A673 (cell line): ENCODE results near the gene MAP7D3. TPM values are rescaled to one million over a fixed set of nuclear protein-coding genes. Genes with fewer than 3 reads are reported as not detected.

Experiments used
- BruUV-seq: library from RNA; stranded (reverse); fragments of 400-500 nt; replicated peaks from 2 replicates; lab custom pipeline; 2021; lab: Mats Ljungman, UMichigan
- CTCF ChIA-PET: fragments of 300-600 bp; sonication (Branson Sonifier 250); formaldehyde crosslinking; loops from one replicate; lab custom pipeline; 2022; ENCODE audit warnings: antibody characterized with exemption; lab: Charles Lee
- POLR2A ChIA-PET: fragments of 300-600 bp; sonication (Branson Sonifier 250); formaldehyde crosslinking; loops from one replicate; lab custom pipeline; 2022; ENCODE audit warnings: antibody characterized with exemption; ENCODE audit not compliant: low non-redundant PET; lab: Charles Lee
- DNase-seq: peaks from one replicate; pipeline ENCODE4 v3.0.0-alpha.2; 2015; ENCODE audit warnings: low spot score
- H3K27ac ChIP-seq: fragments of 200-600 bp; sonication (generic); 2 replicates; pipeline ENCODE4 v1.5.1; 2016; ENCODE audit warnings: mixed run types, low read depth, mild to moderate bottlenecking, mixed read lengths, antibody characterized with exemption, low read length; ENCODE audit not compliant: poor library complexity, severe bottlenecking
- H3K27me3 ChIP-seq: fragments of 200-600 bp; sonication (generic); replicated peaks from 2 replicates; pipeline ENCODE4 v1.6.1; 2017; ENCODE audit warnings: mixed run types, low read depth, mild to moderate bottlenecking, mixed read lengths, antibody characterized with exemption, low read length; ENCODE audit not compliant: insufficient read depth, poor library complexity
- H3K36me3 ChIP-seq: fragments of 200-600 bp; sonication (generic); 2 replicates; pipeline ENCODE4 v1.6.1; 2016; ENCODE audit warnings: mixed run types, mild to moderate bottlenecking, mixed read lengths, antibody characterized with exemption, low read length; ENCODE audit not compliant: insufficient read depth, poor library complexity, severe bottlenecking
- H3K4me1 ChIP-seq: fragments of 200-600 bp; sonication (generic); 2 replicates; pipeline ENCODE4 v1.6.1; 2017; ENCODE audit warnings: mixed run types, mild to moderate bottlenecking, mixed read lengths, antibody characterized with exemption, low read length; ENCODE audit not compliant: insufficient read depth, poor library complexity, severe bottlenecking
- H3K4me3 ChIP-seq: fragments of 200-600 bp; sonication (generic); 2 replicates; pipeline ENCODE4 v1.5.1; 2016; ENCODE audit warnings: low read depth, mixed run types, mild to moderate bottlenecking, mixed read lengths, low read length; ENCODE audit not compliant: poor library complexity, severe bottlenecking
- H3K9me3 ChIP-seq: fragments of 200-600 bp; sonication (generic); 2 replicates; pipeline ENCODE4 v1.6.1; 2016; ENCODE audit warnings: mixed run types, low read depth, mild to moderate bottlenecking, mixed read lengths, antibody characterized with exemption, low read length; ENCODE audit not compliant: poor library complexity, severe bottlenecking
- CTCF ChIP-seq: fragments of 300-800, 200-600 bp; sonication (generic); conservative IDR thresholded peaks from 2 replicates; pipeline ENCODE4 v1.5.1; 2017; ENCODE audit warnings: low read depth, mild to moderate bottlenecking, antibody characterized with exemption, low read length, moderate library complexity, mixed read lengths
- EZH2 ChIP-seq: fragments of 200-600 bp; sonication (generic); IDR thresholded peaks from 2 replicates; pipeline ENCODE4 v1.6.1; 2017; ENCODE audit warnings: borderline replicate concordance, low read depth, mild to moderate bottlenecking, mixed read lengths, antibody characterized with exemption, low read length; ENCODE audit not compliant: poor library complexity, severe bottlenecking
- intact Hi-C: fragments of 100-400 bp; cut with micrococcal nuclease; formaldehyde crosslinking; loops from one replicate; pipeline ENCODE4 v1.10.0; 2022; ENCODE audit not compliant: unreplicated experiment
- total RNA-seq: library from RNA; stranded (reverse); gene quantifications from 2 replicates; pipeline ENCODE4 v1.2.3, GENCODE V29; 2021

MAP7D3 gene
- total RNA-seq, 1 experiment from 2014 or later, result 12.9 TPM

GRCh38 chrX:136198010-136198409, 53.2 kb downstream of the MAP7D3 start:
- CTCF ChIA-PET, result no interaction called here
- POLR2A ChIA-PET, result no interaction called here
- BruUV-seq, result no TSS peak
- Histone ChIP-seq H3K4me3 (no peak overlapping the region), H3K4me1 (no peaks in the 10 kb centered on the region), H3K9me3 (no peaks in the 10 kb centered on the region), H3K27ac (no peak overlapping the region), H3K27me3 (peaks cover 9% of the 10 kb centered on the region), H3K36me3 (no peaks in the 10 kb centered on the region)
- no peak for TF ChIP-seq CTCF
- no peak for TF ChIP-seq EZH2
- no peak for DNase-seq
- intact Hi-C loops, result no loop called here

- no peaks in the 10 kb centered on the region for H3K36me3 ChIP-seq
- TF ChIP-seq CTCF, result no peak
- no peak for TF ChIP-seq EZH2
- intact Hi-C loops, result no loop called here
- peaks cover 9% of the 10 kb centered on the region for H3K27me3 ChIP-seq
- POLR2A ChIA-PET, result no interaction called here
- CTCF ChIA-PET, result no interaction called here
- H3K27ac ChIP-seq, result no peak overlapping the region
- DNase-seq, result no peak
- BruUV-seq, result no TSS peak
- H3K9me3 ChIP-seq, result no peaks in the 10 kb centered on the region
- no peaks in the 10 kb centered on the region for H3K4me1 ChIP-seq
- no peak overlapping the region for H3K4me3 ChIP-seq
Observed at GRCh38 chrX:136196691-136197155, 54.5 kb downstream of the MAP7D3 start.

GRCh38 chrX:136195247-136195646, 56.0 kb downstream of the MAP7D3 start:
- Histone ChIP-seq H3K27ac (no peak overlapping the region), H3K4me1 (no peaks in the 10 kb centered on the region), H3K27me3 (peaks cover 9% of the 10 kb centered on the region), H3K9me3 (no peaks in the 10 kb centered on the region), H3K36me3 (no peaks in the 10 kb centered on the region), H3K4me3 (no peak overlapping the region)
- no peak for DNase-seq
- ChIA-PET POLR2A (no interaction called here), CTCF (no interaction called here)
- no TSS peak for BruUV-seq
- intact Hi-C loops, result no loop called here
- TF ChIP-seq EZH2 (no peak), CTCF (no peak)
